Panc1 (cell line): ENCODE data around the gene PCBP2.

Experiments
- POLR2AphosphoS5 ChIP-seq: IDR thresholded peaks from 2 replicates; pipeline ENCODE4 v1.6.1; 2012; ENCODE audit warnings: mild to moderate bottlenecking, low read depth, low read length, moderate library complexity
- SIN3A ChIP-seq: IDR thresholded peaks from 2 replicates; pipeline ENCODE4 v1.6.1; 2012; ENCODE audit warnings: low read depth, mild to moderate bottlenecking, low read length, moderate library complexity, borderline replicate concordance; ENCODE audit not compliant: insufficient read depth
- TCF7L2 ChIP-seq: IDR thresholded peaks from 2 replicates; pipeline ENCODE4 v1.6.1; 2011; ENCODE audit warnings: mild to moderate bottlenecking, low read depth, low read length, inconsistent platforms
- TF ChIP-seq, protein P1 (sequence below): fragments of 450-650 bp; IDR thresholded peaks from 2 replicates; pipeline ENCODE4 v1.5.1; 2017; ENCODE audit warnings: mild to moderate bottlenecking
- TF ChIP-seq, protein P2 (sequence below), 2 experiments: IDR thresholded peaks; 2 replicates each; pipeline ENCODE4 v1.6.1; 2011 to 2012; ENCODE audit warnings: low read depth in 2 of 2, control low read depth in 1 of 2, low read length in 1 of 2, mild to moderate bottlenecking in 1 of 2, moderate library complexity in 1 of 2; ENCODE audit not compliant: insufficient read depth in 1 of 2

DNA sequence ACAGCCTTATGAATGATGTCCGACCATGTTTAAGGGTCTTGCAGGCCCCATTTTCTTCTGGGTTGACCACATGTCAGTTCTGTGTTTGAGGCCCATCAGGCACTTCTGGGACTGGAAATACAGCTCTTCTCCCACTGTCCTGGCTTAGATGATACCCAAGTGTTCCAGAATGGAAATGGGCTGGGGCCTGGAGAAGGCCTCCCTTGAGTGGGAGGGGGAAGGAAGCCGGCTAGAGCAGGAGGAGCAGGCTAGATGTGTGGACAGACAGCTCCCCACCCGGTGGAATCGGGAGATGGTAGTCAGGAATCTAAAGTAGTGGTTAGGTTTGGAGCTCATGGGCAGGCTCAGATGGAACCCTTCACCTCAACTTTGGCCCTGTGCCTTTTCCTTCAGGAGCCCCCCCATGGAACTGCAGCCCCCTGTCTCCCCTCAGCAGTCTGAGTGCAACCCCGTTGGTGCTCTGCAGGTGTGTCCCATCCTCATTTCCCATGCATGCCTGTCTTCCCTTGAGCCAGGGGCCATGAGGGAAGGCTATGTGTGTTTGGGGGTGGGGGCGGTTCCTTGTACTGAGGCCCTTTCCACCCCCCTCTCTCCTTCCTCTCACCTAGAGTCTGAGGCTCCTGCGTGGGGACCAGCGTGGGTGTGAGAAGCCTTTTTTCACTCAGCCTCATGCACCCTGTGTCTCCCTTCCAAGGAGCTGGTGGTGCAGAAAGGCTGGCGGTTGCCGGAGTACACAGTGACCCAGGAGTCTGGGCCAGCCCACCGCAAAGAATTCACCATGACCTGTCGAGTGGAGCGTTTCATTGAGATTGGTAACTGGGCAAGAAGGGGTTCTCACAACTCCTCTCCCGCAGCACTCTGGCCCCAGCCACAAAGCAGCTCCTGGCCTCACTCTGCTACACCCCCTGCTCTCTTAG, 52.4 kb downstream of the PCBP2 start:
- TF ChIP-seq, protein P1, sequence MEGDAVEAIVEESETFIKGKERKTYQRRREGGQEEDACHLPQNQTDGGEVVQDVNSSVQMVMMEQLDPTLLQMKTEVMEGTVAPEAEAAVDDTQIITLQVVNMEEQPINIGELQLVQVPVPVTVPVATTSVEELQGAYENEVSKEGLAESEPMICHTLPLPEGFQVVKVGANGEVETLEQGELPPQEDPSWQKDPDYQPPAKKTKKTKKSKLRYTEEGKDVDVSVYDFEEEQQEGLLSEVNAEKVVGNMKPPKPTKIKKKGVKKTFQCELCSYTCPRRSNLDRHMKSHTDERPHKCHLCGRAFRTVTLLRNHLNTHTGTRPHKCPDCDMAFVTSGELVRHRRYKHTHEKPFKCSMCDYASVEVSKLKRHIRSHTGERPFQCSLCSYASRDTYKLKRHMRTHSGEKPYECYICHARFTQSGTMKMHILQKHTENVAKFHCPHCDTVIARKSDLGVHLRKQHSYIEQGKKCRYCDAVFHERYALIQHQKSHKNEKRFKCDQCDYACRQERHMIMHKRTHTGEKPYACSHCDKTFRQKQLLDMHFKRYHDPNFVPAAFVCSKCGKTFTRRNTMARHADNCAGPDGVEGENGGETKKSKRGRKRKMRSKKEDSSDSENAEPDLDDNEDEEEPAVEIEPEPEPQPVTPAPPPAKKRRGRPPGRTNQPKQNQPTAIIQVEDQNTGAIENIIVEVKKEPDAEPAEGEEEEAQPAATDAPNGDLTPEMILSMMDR: no peak
- TF ChIP-seq SIN3A (no peak), POLR2AphosphoS5 (no peak), TCF7L2 (no peak)
- TF ChIP-seq, protein P2, sequence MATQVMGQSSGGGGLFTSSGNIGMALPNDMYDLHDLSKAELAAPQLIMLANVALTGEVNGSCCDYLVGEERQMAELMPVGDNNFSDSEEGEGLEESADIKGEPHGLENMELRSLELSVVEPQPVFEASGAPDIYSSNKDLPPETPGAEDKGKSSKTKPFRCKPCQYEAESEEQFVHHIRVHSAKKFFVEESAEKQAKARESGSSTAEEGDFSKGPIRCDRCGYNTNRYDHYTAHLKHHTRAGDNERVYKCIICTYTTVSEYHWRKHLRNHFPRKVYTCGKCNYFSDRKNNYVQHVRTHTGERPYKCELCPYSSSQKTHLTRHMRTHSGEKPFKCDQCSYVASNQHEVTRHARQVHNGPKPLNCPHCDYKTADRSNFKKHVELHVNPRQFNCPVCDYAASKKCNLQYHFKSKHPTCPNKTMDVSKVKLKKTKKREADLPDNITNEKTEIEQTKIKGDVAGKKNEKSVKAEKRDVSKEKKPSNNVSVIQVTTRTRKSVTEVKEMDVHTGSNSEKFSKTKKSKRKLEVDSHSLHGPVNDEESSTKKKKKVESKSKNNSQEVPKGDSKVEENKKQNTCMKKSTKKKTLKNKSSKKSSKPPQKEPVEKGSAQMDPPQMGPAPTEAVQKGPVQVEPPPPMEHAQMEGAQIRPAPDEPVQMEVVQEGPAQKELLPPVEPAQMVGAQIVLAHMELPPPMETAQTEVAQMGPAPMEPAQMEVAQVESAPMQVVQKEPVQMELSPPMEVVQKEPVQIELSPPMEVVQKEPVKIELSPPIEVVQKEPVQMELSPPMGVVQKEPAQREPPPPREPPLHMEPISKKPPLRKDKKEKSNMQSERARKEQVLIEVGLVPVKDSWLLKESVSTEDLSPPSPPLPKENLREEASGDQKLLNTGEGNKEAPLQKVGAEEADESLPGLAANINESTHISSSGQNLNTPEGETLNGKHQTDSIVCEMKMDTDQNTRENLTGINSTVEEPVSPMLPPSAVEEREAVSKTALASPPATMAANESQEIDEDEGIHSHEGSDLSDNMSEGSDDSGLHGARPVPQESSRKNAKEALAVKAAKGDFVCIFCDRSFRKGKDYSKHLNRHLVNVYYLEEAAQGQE (IDR thresholded peaks at IDR 0.05; ENCODE audit: insufficient read depth in 1 of 2, low read depth in 2 of 2, low read length in 1 of 2): no peak
